Activated T-cell treated with anti-CD3 and anti-CD28 coated beads, Interleukin-2, amount 50 U/mL, for 1 hour (primary cell): Measurements from ENCODE around the gene FADS3.

Experiments
- DNase-seq: peaks from one replicate; pipeline ENCODE4 v3.0.0-alpha.2; 2020

FADS3 gene

DNA sequence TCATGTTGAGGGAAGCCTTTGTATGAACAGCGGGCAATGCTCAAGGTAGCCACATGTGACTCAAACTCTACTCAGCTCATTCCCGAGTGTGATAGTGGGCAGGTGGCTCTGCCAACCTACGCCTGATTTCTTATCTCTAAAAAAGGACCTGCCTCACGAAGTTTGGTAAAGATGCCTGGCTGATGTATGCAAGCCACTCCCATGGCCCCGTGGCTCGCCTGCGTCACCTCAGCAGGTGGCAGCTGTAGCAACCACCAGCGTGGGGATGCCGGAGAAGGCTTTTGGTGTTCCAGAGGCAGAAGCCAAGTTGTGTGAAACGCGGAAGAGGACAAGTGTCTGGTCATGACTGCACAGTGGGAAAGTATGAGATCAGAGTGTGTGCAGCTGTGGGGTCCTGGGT, 57.9 kb downstream of the FADS3 start:
- DNase-seq, result no peak

- DNase-seq, result no peak
Observed at GRCh38 chr11:61832754-61833153, 58.6 kb downstream of the FADS3 start.

GRCh38 chr11:61832207-61832606, 59.1 kb downstream of the FADS3 start:
- no peak for DNase-seq

- no peak for DNase-seq
Observed at GRCh38 chr11:61830237-61831105, 60.9 kb downstream of the FADS3 start.

- no peak for DNase-seq
Observed at GRCh38 chr11:61829806-61830205, 61.5 kb downstream of the FADS3 start.

GRCh38 chr11:61828629-61829407, 62.5 kb downstream of the FADS3 start:
- DNase-seq, result peak; percentile 56

DNA sequence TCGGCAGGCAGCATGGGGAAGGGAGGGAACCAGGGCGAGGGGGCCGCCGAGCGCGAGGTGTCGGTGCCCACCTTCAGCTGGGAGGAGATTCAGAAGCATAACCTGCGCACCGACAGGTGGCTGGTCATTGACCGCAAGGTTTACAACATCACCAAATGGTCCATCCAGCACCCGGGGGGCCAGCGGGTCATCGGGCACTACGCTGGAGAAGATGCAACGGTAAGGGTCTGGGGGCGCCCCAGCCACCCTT, 63.0 kb downstream of the FADS3 start:
- no peak for DNase-seq

DNA sequence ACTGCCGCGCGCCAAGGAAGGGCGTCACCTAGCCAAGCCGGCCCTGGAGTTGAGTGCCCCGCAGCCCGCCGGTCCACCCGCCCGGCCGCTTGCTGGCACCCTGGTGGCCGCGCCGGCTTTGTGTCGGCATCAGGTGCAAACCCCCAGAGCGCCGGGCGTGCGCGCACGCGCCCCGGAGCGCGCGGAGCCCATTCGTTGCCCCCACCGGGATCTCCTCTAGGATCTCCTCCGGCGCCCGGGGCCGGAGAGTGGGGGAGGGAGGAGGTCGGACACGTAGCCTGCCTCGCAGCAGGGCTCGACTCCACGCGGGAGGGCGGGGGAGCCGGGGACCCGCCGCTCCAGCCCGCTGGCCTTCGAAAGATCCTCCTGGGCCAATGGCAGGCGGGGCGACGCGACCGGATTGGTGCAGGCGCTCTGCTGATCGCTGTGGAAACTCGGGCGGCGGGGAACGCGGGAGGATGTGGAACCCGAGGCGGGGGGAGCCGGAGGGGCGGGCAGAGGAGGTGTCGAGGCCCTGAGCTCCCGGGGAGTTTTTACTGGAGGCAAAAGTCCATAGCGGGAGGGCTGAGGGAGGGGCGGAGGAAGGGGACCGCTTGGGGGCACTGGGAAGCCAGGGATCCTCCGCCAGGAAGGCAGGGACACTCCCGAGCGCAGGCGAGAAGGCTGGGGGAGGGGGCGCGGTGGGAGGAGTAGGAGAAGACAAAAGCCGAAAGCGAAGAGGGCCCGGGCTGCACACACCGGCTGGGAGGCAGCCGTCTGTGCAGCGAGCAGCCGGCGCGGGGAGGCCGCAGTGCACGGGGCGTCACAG, 63.6 kb downstream of the FADS3 start, which contains the start of gene FADS2:
FADS2 (plus strand) TSS at position 730 of the 808 bp plus-strand sequence. CDS start 91 bp downstream, outside the sequence.
- DNase-seq, result peak; percentile 68

GRCh38 chr11:61826930-61827570, 64.3 kb downstream of the FADS3 start:
- DNase-seq, result no peak
